HepG2 (cell line): ENCODE measurements around the gene SFT2D1. TPM values are rescaled to one million over a fixed set of nuclear protein-coding genes. Genes with fewer than 3 reads are reported as not detected.

ENCODE experiments used
- ATAC-seq: fragments of 200-7000 bp; cut with Tn5 transposase; 3 replicates; pipeline ENCODE4 v1.9.1; 2020; ENCODE audit warnings: mild to moderate bottlenecking, moderate library complexity
- BruUV-seq: library from RNA; stranded (reverse); fragments of 400-500 nt; replicated peaks from 2 replicates; lab custom pipeline; 2021; lab: Mats Ljungman, UMichigan
- CTCF ChIA-PET: fragments of 300-600 bp; formaldehyde crosslinking; extraction: SDS; loops from one replicate; lab custom pipeline; 2021; ENCODE audit warnings: low total read pairs, inconsistent platforms, low intra/inter-chr PET ratio; lab: Yijun Ruan, JAX
- POLR2A ChIA-PET: fragments of 350-600 bp; sonication (Branson Sonifier 250); formaldehyde crosslinking; loops from one replicate; lab custom pipeline; 2020; ENCODE audit warnings: antibody characterized with exemption, inconsistent platforms; lab: Yijun Ruan, JAX
- DNase-seq: peaks from one replicate; pipeline ENCODE4 v3.0.0-alpha.2; 2015; ENCODE audit warnings: low spot score
- FAIRE-seq: peaks from 3 replicates; lab custom pipeline; 2011; peaks lifted over from hg19 to GRCh38; lab: Jason Lieb, UNC
- H2AFZ ChIP-seq: one replicate; pipeline ENCODE4 v1.6.1; 2011; ENCODE audit warnings: low read length, inconsistent platforms
- H3K27ac ChIP-seq: fragments of 300-600 bp; 3 replicates; pipeline ENCODE4 v1.8.0; 2011; ENCODE audit warnings: mixed run types, mild to moderate bottlenecking, mixed read lengths, low read length, inconsistent platforms; ENCODE audit not compliant: insufficient read depth; ENCODE audit errors: extremely low read length
- H3K27me3 ChIP-seq, 2 experiments: fragments of 200-600 bp in 1 of 2; 2 replicates in 1 of 2; 3 replicates in 1 of 2; pipeline versions ENCODE4 v1.6.0 to v1.8.0; 2011; ENCODE audit warnings: low read length in 2 of 2, mild to moderate bottlenecking in 2 of 2, moderate library complexity in 2 of 2, inconsistent platforms in 1 of 2; ENCODE audit not compliant: insufficient read depth in 2 of 2, control insufficient read depth in 1 of 2
- H3K36me3 ChIP-seq, 2 experiments: fragments of 200-600 bp in 1 of 2; replicated peaks in 1 of 2; 2 replicates in 1 of 2; 3 replicates in 1 of 2; pipeline versions ENCODE4 v1.5.1 to v1.8.0; 2011; ENCODE audit warnings: low read length in 2 of 2, inconsistent platforms in 1 of 2; ENCODE audit not compliant: insufficient read depth in 2 of 2, control insufficient read depth in 1 of 2
- H3K4me1 ChIP-seq: 2 replicates; pipeline ENCODE4 v1.5.1; 2012; ENCODE audit warnings: low read length, inconsistent platforms; ENCODE audit not compliant: insufficient read depth
- H3K4me2 ChIP-seq: 2 replicates; pipeline ENCODE4 v1.6.0; 2011; ENCODE audit warnings: low read depth, low read length, inconsistent platforms
- H3K4me3 ChIP-seq, 3 experiments: fragments of 200-600 bp in 1 of 3; sonication (generic), shearing (Covaris generic) in 1 of 3; replicated peaks in 1 of 3; 2 replicates each; pipeline ENCODE4 v1.5.1; 2011 to 2016; ENCODE audit warnings: low read length in 3 of 3, inconsistent platforms in 2 of 3, low read depth in 2 of 3, mild to moderate bottlenecking in 2 of 3, control low read depth in 1 of 3, mixed read lengths in 1 of 3; ENCODE audit not compliant: insufficient read depth in 1 of 3
- H3K79me2 ChIP-seq: one replicate; pipeline ENCODE4 v1.6.1; 2011; ENCODE audit warnings: low read length, inconsistent platforms; ENCODE audit not compliant: insufficient read depth
- H3K9ac ChIP-seq: 2 replicates; pipeline ENCODE4 v1.6.0; 2011; ENCODE audit warnings: mild to moderate bottlenecking, low read depth, low read length, inconsistent platforms; ENCODE audit not compliant: insufficient read depth
- H3K9me3 ChIP-seq: 2 replicates; pipeline ENCODE4 v1.5.1; 2012; ENCODE audit warnings: mild to moderate bottlenecking, low read length
- H4K20me1 ChIP-seq: 2 replicates; pipeline ENCODE4 v1.6.0; 2011; ENCODE audit warnings: inconsistent platforms, mild to moderate bottlenecking, low read length, moderate library complexity; ENCODE audit not compliant: insufficient read depth
- AKAP8 ChIP-seq: sonication (generic); formaldehyde crosslinking; IDR thresholded peaks from 2 replicates; pipeline ENCODE4 v1.5.1; 2020; ENCODE audit warnings: mild to moderate bottlenecking, missing genetic modification reagents
- KDM4B ChIP-seq: sonication (generic); formaldehyde crosslinking; IDR thresholded peaks from 2 replicates; pipeline ENCODE4 v1.4.0; 2020; ENCODE audit warnings: missing genetic modification reagents
- ZNF12 ChIP-seq: sonication (generic); formaldehyde crosslinking; IDR thresholded peaks from 2 replicates; pipeline ENCODE4 v1.5.0; 2020; ENCODE audit warnings: missing genetic modification reagents
- ZNF430 ChIP-seq: sonication (generic); formaldehyde crosslinking; IDR thresholded peaks from 2 replicates; pipeline ENCODE4 v1.9.0; 2021; ENCODE audit warnings: mild to moderate bottlenecking, missing genetic modification reagents
- WGBS: methylation state at CpG from one replicate; pipeline ENCODE4 v1.1.6; 2017; ENCODE audit warnings: low lambda C conversion rate; 5-methylcytosine and 5-hydroxymethylcytosine counted together
- in situ Hi-C: cut with HindIII; loops from 2 replicates; pipeline ENCODE4 v1.10.0; 2017; ENCODE audit warnings: low pct_unique_long_range_greater_than_20kb; ENCODE audit not compliant: extremely low pct_ligation_motif_present
- intact Hi-C: fragments of 100-400 bp; cut with micrococcal nuclease; formaldehyde crosslinking; loops from one replicate; pipeline ENCODE4 v1.10.0; 2022; ENCODE audit not compliant: unreplicated experiment
- polyA plus RNA-seq, 8 experiments: library from polyadenylated mRNA; depleted of rRNA in 3 of 8; stranded (reverse) in 7 of 8; unstranded in 1 of 8; fragments of >200 nt; fragmentation: Illumina TruSeq in 4 of 8; extraction: Trizol in 4 of 8; gene quantifications; 2 replicates each; pipeline versions ENCODE4 v1.2.1 to v1.2.3, GENCODE V29; 2011 to 2016; ENCODE audit warnings: low read depth in 4 of 8, missing spikeins in 1 of 8, mixed read lengths in 1 of 8; ENCODE audit not compliant: insufficient read depth in 1 of 8
- total RNA-seq, 5 experiments: library from RNA; depleted of rRNA; stranded (reverse); fragments of >200 nt; fragmentation: Illumina TruSeq; extraction: Trizol; gene quantifications; 2 replicates each; pipeline ENCODE4 v1.2.3, GENCODE V29; 2016; ENCODE audit warnings: low read depth in 1 of 5

SFT2D1 gene
- total and polyA plus RNA-seq, 2 of the 13 experiments (the other 11 are each of a cell fraction or from before 2014, with no cell fraction given) = 115 to 147 TPM

GRCh38 chr6:166270706-166271375 lies 71.5 kb downstream of the SFT2D1 start:
- ChIA-PET CTCF (no interaction called here), POLR2A (no interaction called here)
- no TSS peak for BruUV-seq
- Histone ChIP-seq H3K4me3 (no peak overlapping the region), H3K4me2 (no peak overlapping the region), H4K20me1 (no peaks in the 10 kb centered on the region), H3K9ac (no peak overlapping the region), H3K4me1 (peaks cover 1% of the 10 kb centered on the region; the same call in 1 of the 2 replicates), H3K79me2 (no peaks in the 10 kb centered on the region), H2AFZ (no peak overlapping the region), H3K36me3 (no peaks in the 10 kb centered on the region), H3K27me3 (peaks cover 12 to 55% of the 10 kb centered on the region in 2 experiments), H3K9me3 (no peaks in the 10 kb centered on the region), H3K27ac (no peak overlapping the region)
- whole genome bisulfite sequencing = 39% methylated on average over 7 of the region's 10 CpGs
- TF ChIP-seq AKAP8 (CRISPR knock-in tag) (no peak), ZNF12 (CRISPR knock-in tag) (no peak), KDM4B (CRISPR knock-in tag) (no peak), ZNF430 (CRISPR knock-in tag) (no peak)
- intact Hi-C loops = loop anchor here (10.0 kb wide), 1 partner anchor 194 kb away; no protein-coding TSS in a partner anchor
- FAIRE-seq (no peak), DNase-seq (no peak), ATAC-seq (no peak)
- in situ Hi-C loops = no loop called here
